ENCODE measurements around the gene USP31.
A peak's percentile ranks its signal among the peaks of the same experiment; 100 is the strongest.

The USP31 gene

DNA sequence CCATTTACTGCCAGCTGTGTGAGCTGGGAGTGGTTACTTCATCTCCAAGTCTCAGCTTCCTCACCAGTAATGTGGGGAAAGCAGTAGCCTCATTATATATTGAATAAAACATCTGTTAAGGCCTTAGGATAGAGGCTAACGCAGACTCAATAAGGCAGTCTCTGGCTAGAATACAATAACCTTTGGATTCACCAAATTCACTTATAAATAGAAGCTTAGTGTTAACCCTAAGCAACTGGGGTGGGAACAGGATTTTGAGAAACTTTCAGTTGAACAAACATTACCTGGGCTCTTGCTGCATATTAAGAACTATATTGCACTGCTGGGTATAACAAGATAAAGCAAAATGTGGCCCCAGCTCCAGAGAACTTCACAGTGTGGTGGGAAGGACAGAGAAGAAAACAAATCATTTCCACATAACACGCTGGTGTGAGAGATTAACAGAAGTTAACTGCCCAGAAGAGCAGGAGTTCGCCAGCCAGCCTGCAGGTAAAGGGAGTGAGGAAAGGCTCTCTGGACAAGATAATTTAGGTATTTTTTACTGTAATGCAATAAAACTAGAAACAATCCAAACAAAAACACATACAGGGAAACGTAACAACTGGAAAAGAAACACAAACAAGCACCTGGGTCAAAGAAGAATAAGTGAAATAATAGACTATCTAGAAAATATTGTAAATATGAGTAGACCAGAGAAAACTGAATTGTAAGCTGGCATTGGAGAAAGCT is 57.0 kb downstream of the USP31 start:
- no peak for FAIRE-seq

DNA sequence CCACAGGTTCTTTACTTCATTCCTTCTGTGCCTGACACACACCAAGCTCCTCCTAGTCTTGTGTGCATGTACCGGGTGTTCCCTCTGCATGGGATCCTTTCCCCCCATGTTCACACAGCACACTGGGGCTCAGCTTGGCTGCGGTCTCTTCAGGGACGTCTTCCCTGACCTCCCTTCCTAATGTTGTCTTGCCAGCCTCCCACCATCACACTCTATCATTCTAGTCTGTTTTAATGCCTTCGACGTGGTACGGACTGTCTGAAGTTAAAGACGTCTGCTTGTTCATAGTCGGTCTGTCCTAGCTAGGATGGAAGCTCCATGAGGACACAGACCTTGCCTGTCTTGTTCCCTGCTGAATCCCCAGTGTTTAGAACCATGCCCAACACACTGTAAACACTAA is 60.1 kb downstream of the USP31 start:
- FAIRE-seq = no peak

DNA sequence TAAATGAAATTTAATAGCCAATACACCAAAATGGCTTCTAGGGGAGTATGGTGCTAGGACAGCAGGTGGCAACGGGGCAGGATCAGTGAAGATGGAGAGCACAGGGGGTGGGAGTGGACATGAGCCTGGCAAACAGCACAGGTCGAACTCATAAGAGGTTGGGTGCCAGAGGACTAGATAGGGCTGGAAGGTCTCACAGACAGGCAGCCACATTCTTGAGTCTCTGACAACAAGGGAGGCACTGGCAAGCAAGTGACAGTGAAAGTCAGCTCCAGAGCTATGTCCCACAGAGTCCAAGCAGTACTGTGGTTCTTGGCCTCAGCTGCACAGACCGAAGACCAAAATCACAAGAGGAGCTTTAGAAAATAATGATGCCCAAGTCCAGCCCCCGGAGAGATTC is 61.2 kb downstream of the USP31 start:
- FAIRE-seq = no peak

DNA sequence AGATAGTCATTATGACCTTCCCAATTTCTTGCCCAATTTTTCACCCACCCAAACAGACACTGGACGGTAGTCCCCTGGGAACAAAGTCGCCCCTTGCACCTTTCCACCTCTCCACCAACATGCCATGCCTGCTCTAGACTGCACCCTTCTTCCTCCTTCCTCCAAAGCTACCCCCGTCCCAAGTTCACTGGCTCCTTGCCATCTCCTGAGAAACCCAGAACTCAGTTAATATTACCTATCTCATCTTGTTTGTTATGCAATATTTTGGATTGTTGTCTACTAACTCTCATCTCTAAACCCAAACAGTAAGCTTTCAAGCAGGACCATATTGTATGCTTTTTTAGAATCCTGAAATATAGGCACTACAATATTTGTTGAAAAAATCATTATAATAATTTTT is 63.3 kb downstream of the USP31 start:
- no peak for FAIRE-seq

DNA sequence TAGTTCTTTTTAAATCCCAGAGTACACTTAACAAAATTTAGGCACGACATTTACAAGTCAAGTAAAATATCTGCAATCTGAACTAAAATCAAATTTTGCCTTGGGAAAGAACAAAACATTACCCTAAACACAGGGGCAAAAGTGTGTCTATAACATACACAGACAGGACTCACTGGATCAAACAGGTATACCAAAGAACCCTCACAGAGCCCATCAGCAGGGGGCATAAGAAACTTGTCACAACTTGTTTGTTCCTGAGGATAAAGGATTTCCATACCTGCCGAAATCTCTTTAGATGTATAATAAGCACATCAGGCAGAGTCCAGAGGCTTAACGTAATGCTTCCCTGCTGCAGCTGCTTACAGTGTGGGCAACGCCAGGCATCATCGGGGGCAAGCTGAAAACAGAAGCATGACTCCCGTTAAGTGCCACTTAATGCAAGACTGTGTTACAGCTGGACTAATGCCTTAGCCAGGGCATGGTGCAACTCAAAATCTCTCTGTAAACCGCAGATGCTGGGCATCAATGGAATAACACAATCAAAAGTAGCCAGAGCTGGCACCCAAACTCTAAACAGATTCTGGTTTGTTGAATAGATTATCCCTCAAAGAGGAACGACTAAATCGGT is 67.0 kb downstream of the USP31 start:
- no peak for FAIRE-seq

DNA sequence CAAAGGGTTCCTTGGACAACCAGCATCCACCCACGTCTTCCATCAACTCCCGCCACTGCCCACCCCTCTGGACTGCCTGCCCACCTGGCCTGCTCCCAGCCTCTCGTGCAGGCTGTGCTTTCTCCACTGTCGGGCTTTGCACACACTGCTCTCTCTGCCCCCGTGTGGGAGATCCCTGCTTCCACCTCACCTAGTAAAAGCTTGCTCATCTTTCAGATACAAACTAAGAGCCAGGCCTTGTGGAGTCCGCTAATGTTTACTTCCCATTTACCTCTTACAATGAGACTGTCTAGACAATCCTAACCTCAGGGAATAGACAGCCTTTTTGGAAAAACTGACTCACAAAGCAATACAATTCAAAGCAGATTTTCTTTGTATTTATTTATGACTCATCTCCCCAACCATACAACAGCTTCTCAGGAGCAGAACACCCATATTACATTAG is 67.6 kb downstream of the USP31 start:
- FAIRE-seq = no peak

DNA sequence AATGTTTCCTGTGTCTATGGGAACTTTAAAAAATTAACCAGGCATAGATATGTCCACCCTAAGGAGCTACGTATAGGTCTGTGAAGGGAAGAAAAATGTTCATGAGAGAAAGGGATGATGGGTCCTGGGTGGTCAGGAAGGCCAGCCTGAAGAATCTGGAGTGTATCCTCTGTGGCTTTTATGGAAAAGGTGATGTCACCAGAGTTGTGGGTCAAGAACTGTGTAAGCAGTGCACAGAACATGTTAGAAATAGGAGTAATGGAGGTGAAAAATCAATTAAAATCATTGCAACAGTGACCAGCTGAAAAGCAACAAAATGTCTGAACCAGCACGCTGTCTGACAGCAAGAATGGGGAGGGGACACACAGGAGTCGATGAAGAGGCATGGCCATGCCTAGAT is 68.5 kb downstream of the USP31 start:
- no peak for FAIRE-seq

DNA sequence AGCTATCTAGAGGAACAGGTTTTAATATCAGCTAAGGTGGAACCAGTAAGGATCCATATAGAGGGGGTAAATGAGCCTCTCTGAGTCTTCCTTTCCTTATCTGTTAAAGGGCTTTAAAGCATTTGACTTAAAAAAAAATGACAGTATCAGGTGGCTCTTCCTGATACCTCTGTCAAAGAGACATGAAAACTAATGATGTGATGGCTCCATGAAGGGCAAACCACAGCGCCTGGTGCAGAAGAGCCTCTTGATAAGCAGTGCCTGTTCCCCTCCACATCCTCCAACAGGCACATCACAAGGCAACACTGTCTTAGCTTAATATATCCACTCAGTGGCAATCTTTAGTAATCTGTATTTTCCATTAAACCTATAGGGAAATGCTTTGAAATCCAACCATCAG is 68.9 kb downstream of the USP31 start:
- FAIRE-seq = no peak

DNA sequence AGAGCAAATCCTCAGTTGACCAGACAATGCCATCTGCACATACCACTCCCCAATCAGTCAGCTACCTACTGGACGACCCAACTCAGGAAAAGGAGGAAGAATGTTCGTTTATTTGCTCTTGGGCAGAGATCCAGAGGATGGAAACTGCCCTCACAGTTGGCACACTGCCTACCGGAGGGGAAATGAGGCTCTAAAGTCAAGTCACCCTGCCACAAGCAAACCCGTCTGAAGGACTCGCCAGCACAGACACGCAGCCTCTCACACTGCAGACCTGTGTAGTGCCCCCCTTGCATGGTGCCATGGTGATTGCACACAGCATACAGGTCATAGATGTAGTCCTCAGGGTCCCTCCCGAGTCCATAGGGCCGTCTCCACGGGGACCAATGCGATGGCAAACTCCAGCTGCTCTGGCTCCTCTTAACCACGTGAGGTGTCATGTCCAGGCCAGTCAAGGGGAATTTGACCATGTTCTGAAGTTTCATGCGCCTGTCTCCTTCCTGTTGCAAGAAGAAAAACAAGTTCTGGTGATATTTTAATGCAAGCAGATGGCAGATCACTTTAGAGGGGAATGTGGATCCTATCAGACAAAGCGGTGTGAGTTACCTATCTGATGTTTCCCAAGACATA is 69.5 kb downstream of the USP31 start:
- FAIRE-seq = no peak

DNA sequence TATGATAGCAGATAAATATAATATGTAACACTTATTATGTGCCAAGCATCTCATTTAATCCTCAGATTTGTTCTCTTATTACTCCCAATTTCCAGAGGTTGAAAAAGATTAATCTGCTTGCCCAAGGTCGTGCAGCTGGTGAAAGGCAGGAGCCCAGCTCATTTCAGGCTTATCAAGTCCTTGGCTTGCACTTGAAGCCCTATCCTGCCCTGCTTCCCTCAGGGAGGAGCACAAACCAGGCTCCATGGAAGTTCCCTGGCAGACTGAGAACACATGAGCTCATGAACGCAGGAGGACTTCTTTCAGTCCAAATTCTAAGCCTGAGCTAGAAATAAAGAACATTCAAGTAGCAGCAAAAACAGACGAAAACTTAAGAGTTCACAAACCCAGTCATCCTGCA is 74.8 kb downstream of the USP31 start:
- no peak for FAIRE-seq

DNA sequence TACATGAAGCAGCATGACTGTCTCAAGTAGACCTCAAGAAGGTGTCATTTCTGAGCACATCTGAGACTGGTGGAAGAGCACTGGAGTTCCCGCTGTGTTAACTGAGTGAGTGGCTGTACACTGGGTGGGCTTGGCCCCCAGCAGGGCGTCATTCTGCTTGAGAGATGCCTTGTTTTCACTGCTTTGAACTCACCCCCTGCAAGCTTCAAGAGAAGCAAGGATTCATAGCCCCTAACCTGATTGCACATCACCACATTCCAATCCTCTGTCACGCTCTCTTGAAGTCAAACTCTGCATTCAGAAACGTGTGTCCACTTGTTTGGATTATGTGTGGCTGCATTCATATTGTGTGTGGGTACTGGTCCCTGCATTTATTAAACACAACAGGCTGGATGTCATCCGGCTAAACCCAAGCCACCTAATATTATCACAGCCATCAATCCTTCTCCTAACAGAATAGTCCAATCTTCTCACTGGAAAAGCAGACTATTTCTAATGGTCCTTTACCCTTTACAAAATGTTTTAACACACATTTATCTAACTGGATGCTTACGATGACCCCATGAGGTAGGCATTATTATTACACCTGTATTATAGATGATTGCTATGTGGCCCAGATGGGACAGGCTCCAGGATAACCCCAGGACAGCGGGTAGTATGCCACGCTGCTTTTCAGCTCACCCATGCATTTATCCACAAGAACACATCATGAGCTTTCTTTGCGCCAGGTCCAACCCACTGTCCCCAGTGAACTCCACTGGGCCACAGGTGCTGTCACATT is 76.3 kb downstream of the USP31 start:
- no peak for FAIRE-seq

DNA sequence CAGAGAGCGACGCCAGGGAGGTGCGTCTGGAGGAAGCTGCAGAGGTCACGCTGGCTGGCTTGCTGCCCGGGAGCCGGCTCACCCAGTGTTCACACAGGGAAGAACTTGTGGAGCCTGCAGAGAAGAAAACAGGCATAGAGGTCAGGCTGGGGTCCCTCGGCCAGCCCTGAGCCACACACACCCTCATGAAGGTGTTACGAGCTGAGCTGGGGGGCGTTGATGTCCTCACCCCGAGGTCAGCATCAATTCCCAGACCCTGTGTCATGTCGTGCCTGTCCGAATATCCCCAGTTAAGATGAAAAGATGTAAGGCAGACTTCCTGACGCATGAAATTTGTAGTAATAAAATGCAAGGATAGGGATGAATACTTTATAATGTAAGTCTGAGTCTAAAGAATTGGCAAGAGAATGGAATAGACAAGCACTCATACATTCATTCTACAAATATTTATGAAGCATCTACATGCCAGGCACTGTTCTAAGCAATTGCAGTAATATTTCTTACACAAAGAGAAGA is 77.1 kb downstream of the USP31 start:
- FAIRE-seq = no peak

DNA sequence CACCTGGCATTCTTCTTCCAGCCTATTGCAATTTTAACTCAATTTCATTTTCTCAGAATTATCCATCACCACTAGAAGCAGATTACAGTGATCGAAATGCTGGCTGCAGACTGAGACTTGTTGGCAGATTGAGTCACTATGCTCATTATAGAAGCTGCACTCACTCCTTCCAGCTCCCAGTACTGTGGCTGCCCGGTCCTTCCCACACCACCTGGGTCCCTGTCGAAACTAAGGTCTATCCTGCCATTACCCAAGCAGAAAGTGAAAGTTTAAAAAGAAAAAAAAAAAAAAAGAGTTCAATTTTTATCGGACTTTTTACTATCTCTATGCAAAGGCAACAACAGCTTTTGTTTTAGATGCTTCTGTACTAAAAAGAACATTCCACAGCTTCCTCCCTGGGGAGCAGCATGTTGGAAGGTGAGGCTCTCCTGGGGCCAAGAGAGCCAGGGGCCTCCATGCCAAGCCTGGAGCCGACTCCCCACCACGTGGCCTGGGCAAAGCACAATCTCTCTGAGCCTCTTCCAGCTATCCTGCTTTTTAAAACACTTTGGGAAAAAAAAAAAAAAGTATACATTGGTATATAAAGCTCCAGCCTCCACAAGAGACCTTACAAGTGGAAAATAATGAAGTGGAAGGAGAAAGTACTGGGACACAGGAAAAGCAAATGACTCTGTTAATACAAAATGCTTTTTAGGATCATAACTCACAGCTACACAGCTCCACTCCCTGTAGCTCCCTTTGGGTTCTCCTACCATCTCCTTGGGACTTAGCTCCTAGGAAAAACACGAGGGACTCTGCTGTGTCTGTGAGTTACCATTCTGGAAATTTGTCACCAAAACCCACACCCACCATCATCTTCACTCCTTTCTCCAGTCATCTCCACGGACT is 77.8 kb downstream of the USP31 start:
- FAIRE-seq = no peak

DNA sequence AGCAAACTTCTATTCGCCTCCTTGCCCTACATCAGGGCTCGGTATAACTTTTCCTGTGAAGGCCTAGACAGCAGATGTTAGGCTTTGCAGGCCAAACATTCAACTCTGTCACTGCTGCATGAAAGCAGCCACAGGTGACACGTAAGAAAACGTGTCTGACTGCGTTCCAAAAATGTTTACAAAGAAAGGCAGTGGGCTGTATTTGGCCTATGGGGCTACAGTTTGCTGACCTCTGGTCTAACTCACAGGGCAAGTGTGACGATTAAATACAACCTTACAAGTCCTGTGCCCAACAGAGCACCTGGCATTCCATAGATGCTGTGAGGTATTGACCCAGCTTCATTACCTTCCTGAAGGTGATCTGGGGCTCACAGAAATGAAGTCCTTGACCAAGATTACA is 79.4 kb downstream of the USP31 start:
- FAIRE-seq = no peak

DNA sequence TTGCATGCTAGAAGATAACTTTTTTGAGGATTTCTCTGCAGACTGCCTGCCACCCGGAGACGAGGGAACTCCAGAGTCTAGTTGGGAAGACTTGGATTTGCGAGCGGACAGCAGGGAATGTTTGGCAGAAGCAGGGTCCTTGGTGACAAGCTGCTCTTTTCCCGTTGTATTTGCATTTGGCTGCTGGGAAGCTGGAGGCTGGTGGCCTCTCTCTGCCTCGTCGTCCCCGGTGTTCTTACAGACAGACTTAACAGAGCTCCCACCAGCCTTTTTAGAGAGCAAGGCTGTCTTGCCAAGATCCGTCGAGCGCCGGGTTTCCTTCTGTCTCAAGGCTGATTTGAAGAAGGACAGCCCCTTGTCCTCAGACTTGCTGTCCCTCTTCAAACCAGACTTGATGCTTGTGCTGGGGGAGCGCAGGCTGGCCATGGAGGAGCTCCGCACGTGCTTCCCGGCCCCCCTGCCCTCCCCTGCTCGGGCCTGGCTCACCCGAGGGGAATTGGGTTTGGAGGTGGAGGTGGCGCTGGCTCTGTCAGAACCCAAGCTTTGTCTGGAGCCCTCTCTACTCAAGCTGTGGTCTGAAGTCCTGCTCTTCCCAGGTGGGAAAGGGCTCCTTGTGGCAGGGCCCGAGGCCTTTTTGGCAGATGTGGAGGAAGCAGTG is 81.0 kb downstream of the USP31 start:
- FAIRE-seq = no peak

DNA sequence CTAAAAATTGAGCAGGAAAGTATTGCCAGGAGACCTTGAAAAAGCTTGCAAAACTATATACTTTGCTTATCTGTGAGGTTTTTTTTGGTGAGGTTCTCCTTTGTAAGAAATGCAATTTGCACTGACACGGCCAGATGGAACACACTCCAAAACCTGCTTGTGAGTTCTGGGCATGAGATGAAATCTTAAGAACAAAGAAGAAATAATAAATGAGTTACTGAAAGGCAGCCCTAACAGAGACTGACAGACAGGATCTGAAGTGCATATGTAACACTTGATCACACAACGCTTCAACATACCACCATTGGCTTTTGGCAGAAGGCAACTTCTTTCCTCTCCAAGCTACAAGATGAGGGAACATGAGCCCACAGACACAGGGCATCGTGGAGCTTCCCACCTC is 82.6 kb downstream of the USP31 start:
- no peak for FAIRE-seq

DNA sequence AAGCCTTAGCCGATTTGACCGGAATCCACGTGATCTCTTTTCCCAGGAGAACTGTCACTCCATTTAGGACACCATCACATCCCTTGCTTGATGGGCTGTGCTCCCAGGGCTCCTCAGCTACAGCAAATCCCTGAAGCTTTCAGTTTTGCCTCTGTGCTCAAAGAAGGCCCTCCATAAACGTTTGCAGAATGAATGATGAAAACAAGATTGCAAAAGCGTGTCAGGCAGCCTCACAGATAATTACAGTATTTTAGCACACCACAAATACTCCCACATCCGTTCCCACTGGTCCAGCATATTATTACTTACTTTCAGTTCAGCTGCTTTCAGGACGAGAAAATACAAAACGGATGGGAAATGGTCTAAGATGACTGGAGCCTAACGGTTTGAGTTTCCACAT is 84.6 kb downstream of the USP31 start:
- no peak for FAIRE-seq

DNA sequence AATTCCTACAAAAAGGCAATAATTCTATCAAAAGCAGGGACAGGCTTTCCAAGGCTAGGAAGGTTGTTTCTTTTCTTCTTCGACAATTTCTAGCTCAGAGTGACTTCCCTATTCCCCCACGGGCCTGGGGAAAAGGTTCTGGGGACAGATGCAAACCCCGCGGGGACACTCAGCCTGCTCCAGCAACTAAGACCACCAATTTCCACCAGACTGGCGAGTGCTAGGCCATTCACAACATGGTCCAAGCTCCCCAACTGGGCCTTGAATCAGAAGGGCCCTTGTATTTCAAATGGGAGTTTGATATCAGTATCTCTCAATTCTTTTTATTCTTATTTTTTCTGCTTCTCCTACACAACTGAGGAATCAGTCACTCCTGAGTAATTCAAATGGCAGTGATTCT is 86.7 kb downstream of the USP31 start:
- no peak for FAIRE-seq

DNA sequence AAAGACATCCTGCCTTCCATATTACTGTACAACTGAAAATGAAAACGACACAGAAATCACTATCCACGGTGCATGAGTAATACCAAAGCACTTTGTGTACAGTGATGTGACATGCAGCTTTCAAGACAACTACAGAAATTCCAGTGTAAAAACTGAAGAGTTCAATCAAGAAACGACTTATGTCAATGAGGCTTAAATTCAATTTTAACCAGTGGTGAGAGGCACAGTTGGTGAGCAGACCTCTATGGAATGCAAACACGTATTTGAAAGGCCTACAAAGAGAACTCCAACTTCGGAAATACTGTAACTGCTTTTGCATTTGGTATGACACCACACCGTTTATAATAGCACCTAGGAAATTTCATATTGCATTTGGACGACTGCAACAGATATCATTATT is 87.6 kb downstream of the USP31 start:
- no peak for FAIRE-seq

DNA sequence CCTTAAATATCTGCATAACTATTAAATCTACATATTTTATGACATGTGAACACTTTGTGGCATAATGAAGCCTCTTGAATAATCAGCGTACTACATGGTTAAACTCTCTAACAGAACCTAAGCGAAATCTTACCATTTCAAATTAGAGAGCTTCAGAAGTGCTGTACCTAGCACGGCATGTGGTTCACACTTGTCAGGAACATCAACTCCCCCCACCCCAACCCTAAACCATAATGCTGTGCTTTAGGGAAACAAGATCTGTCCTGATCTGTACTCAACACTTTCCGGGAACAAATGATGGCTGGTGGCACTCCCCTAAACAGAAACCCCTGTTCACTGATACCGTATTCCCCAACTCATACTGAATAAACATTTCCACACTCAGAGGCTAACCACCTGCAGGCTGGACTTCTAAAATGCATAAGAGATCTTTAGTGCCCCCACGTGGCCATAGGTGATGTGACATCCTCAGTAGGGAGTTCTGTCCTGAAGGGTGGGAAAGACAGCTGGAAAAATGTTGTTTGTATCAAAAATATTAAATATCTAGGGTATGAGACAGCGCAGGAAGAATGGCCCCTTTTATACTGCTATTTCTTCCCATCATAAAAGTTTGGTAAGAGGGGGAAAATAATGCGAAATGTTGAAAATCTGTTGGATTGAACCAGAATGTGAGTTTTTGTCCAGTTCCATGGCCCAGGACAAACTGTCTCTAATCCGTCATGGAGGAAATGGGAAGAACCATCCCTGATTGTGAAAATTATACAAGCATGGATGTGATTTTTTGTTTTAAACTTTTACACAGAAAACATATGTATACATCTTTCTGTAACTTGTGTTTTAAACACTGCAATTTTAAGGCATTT is 88.6 kb downstream of the USP31 start:
- FAIRE-seq = peak; percentile 36

DNA sequence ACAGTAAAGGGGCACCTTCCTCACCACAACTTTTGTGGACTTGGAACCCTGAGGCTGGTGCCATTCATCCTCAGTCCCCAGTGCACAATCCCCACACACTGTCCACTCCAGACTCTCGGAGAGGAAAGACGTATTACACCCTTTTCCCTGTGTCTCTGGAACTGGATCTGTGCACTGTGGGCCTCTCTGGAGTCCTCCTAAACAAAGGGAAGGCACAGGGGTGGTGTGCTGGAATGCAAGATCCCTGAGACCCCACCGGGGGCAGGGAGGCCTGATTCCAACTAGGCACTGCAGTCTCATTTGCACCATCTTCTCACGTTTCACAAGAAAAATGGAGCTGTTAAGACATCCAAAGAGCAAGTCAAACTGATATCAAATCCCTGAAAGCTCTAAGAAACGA is 89.8 kb downstream of the USP31 start:
- FAIRE-seq = no peak
